ENCODE measurements around the gene ZNF823.

DNA sequence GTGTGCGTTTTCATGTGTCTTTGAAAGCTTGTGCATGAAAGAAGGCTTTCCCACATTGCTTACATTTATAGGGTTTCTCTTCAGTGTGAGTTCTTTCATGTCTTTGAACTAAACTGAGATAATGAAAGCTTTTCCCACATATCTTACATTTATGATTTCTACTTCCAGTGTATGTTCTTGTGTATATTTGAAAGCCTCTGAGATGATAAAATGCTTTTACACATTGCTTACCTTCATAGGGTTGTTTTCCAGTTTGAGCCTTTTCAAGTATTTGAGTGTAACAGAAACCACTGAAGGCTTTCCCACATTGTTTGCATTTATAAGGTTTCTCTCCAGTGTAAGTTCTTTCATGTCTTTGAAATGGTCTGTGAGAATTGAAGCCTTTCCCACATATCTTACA lies 18.2 kb upstream of the ZNF823 start:
- TF ChIP-seq FOXM1 (IDR thresholded peaks at IDR 0.05; ENCODE audit: low read depth) (no peak), NRF1 (IDR thresholded peaks at IDR 0.05; ENCODE audit: low read depth, low read length) (no peak), NFIC (IDR thresholded peaks at IDR 0.05; ENCODE audit: borderline replicate concordance) (no peak), TEAD4 (IDR thresholded peaks at IDR 0.05; ENCODE audit: borderline replicate concordance, insufficient read depth) (no peak), GATA2 (CRISPR knock-in tag; IDR thresholded peaks at IDR 0.05) (no peak), MXI1 (IDR thresholded peaks at IDR 0.05; ENCODE audit: low read depth, low read length) (no peak), EZH2phosphoT487 (IDR thresholded peaks at IDR 0.05; ENCODE audit: borderline replicate concordance, low read depth) (no peak), RAD21 (IDR thresholded peaks at IDR 0.05; ENCODE audit: low read length) (no peak), YY1 (IDR thresholded peaks at IDR 0.05; ENCODE audit: low read depth) (no peak)
- TF ChIP-seq, protein P1, sequence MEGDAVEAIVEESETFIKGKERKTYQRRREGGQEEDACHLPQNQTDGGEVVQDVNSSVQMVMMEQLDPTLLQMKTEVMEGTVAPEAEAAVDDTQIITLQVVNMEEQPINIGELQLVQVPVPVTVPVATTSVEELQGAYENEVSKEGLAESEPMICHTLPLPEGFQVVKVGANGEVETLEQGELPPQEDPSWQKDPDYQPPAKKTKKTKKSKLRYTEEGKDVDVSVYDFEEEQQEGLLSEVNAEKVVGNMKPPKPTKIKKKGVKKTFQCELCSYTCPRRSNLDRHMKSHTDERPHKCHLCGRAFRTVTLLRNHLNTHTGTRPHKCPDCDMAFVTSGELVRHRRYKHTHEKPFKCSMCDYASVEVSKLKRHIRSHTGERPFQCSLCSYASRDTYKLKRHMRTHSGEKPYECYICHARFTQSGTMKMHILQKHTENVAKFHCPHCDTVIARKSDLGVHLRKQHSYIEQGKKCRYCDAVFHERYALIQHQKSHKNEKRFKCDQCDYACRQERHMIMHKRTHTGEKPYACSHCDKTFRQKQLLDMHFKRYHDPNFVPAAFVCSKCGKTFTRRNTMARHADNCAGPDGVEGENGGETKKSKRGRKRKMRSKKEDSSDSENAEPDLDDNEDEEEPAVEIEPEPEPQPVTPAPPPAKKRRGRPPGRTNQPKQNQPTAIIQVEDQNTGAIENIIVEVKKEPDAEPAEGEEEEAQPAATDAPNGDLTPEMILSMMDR (IDR thresholded peaks at IDR 0.05) = no peak
- TF ChIP-seq, protein P2, sequence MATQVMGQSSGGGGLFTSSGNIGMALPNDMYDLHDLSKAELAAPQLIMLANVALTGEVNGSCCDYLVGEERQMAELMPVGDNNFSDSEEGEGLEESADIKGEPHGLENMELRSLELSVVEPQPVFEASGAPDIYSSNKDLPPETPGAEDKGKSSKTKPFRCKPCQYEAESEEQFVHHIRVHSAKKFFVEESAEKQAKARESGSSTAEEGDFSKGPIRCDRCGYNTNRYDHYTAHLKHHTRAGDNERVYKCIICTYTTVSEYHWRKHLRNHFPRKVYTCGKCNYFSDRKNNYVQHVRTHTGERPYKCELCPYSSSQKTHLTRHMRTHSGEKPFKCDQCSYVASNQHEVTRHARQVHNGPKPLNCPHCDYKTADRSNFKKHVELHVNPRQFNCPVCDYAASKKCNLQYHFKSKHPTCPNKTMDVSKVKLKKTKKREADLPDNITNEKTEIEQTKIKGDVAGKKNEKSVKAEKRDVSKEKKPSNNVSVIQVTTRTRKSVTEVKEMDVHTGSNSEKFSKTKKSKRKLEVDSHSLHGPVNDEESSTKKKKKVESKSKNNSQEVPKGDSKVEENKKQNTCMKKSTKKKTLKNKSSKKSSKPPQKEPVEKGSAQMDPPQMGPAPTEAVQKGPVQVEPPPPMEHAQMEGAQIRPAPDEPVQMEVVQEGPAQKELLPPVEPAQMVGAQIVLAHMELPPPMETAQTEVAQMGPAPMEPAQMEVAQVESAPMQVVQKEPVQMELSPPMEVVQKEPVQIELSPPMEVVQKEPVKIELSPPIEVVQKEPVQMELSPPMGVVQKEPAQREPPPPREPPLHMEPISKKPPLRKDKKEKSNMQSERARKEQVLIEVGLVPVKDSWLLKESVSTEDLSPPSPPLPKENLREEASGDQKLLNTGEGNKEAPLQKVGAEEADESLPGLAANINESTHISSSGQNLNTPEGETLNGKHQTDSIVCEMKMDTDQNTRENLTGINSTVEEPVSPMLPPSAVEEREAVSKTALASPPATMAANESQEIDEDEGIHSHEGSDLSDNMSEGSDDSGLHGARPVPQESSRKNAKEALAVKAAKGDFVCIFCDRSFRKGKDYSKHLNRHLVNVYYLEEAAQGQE (IDR thresholded peaks at IDR 0.05; ENCODE audit: low read depth, low read length) = no peak
